K562 (cell line): ENCODE data around the gene CXCL13. TPM values are rescaled to one million over a fixed set of nuclear protein-coding genes. Genes with fewer than 3 reads are reported as not detected.

Source experiments
- ESRRA ChIP-seq: fragments of 450-650 bp; IDR thresholded peaks from 2 replicates; pipeline ENCODE4 v1.6.1; 2014; ENCODE audit warnings: low read depth, mild to moderate bottlenecking, moderate library complexity, borderline replicate concordance
- FOSL1 ChIP-seq: fragments of 200-800 bp; sonication (Bioruptor generic); conservative IDR thresholded peaks from 2 replicates; pipeline ENCODE4 v1.6.1; 2016; ENCODE audit warnings: missing genetic modification characterization, missing compliant biosample characterization
- FOXP4 ChIP-seq: sonication (generic); formaldehyde crosslinking; IDR thresholded peaks from 2 replicates; pipeline ENCODE4 v1.8.0; 2022; ENCODE audit warnings: mild to moderate bottlenecking, missing genetic modification reagents, borderline replicate concordance
- GABPB2 ChIP-seq: fragments of 250-450 bp; sonication (Bioruptor Pico); conservative IDR thresholded peaks from 2 replicates; pipeline ENCODE4 v1.5.1; 2021; ENCODE audit warnings: mild to moderate bottlenecking
- MAZ ChIP-seq, 2 experiments: fragments of 450-650 bp in 1 of 2; sonication (generic) in 1 of 2; formaldehyde crosslinking; IDR thresholded peaks in 1 of 2; conservative IDR thresholded peaks in 1 of 2; 2 replicates each; pipeline versions ENCODE4 v1.4.0 to v1.5.0; 2020; ENCODE audit warnings: mild to moderate bottlenecking in 1 of 2, missing genetic modification reagents in 1 of 2
- SIN3A ChIP-seq, 2 experiments: fragments of 150-350 bp in 1 of 2; IDR thresholded peaks; 2 replicates each; pipeline ENCODE4 v1.6.1; 2011 to 2016; ENCODE audit warnings: borderline replicate concordance in 2 of 2, low read depth in 2 of 2, low read length in 2 of 2, mild to moderate bottlenecking in 2 of 2, moderate library complexity in 2 of 2; ENCODE audit not compliant: control insufficient read depth in 1 of 2
- TRIM28 ChIP-seq: fragments of 450-650 bp; IDR thresholded peaks from 2 replicates; pipeline ENCODE4 v1.6.1; 2017
- XRCC3 ChIP-seq: fragments of 450-650 bp; IDR thresholded peaks from 2 replicates; pipeline ENCODE4 v1.6.1; 2017; ENCODE audit warnings: mild to moderate bottlenecking, moderate library complexity
- XRCC4 ChIP-seq: IDR thresholded peaks from one replicate; pipeline ENCODE4 v1.6.1; 2011; ENCODE audit not compliant: insufficient read depth, insufficient read length; ENCODE audit errors: extremely low read depth
- polyA plus RNA-seq, 8 experiments: library from polyadenylated mRNA; depleted of rRNA in 4 of 8; stranded (reverse) in 5 of 8; unstranded in 3 of 8; fragments of >200 nt; fragmentation: Nextera tagmentation in 2 of 8; fragmentation: Illumina TruSeq in 1 of 8; extraction: Ambion mirVana in 2 of 8; extraction: Trizol in 1 of 8; gene quantifications; 2 replicates each; pipeline versions ENCODE4 v1.2.1 to v1.2.3, GENCODE V29; 2011 to 2014; ENCODE audit warnings: inconsistent platforms in 1 of 8, missing spikeins in 1 of 8
- total RNA-seq, 7 experiments: library from RNA; depleted of rRNA in 6 of 7; stranded (reverse); fragments of >200 nt in 6 of 7; fragmentation: Illumina TruSeq in 2 of 7; extraction: Trizol in 2 of 7; gene quantifications; 2 replicates each; pipeline versions ENCODE4 v1.2.1 to v1.2.3, GENCODE V29; 2011 to 2021; ENCODE audit warnings: low replicate concordance in 1 of 7
- TF ChIP-seq, protein P1 (sequence below): fragments of 200-400 bp; formaldehyde crosslinking; IDR thresholded peaks from 2 replicates; pipeline ENCODE4 v1.6.1; 2017; ENCODE audit warnings: mild to moderate bottlenecking, low read depth, low read length, moderate library complexity
- TF ChIP-seq, protein P2 (sequence below): sonication (generic); formaldehyde crosslinking; IDR thresholded peaks from 2 replicates; pipeline ENCODE4 v1.8.0; 2022; ENCODE audit warnings: missing genetic modification reagents, mild to moderate bottlenecking, borderline replicate concordance
- TF ChIP-seq, protein P3 (sequence below), 2 experiments: IDR thresholded peaks in 1 of 2; conservative IDR thresholded peaks in 1 of 2; 2 replicates each; pipeline ENCODE4 v1.6.1; 2016; ENCODE audit warnings: low read depth in 2 of 2, mild to moderate bottlenecking in 1 of 2, missing compliant biosample characterization in 1 of 2, missing genetic modification characterization in 1 of 2, moderate library complexity in 1 of 2
- TF ChIP-seq, protein P4 (sequence below): fragments of 450-650 bp; IDR thresholded peaks from 2 replicates; pipeline ENCODE4 v1.6.1; 2018; ENCODE audit warnings: mild to moderate bottlenecking, low read depth; ENCODE audit not compliant: partially characterized antibody
- TF ChIP-seq, protein P5 (sequence below), 2 experiments: fragments of 200-800 bp in 1 of 2; sonication (Bioruptor generic) in 1 of 2; sonication (generic) in 1 of 2; formaldehyde crosslinking in 1 of 2; IDR thresholded peaks in 1 of 2; conservative IDR thresholded peaks in 1 of 2; 2 replicates each; pipeline versions ENCODE4 v1.5.0 to v1.6.1; 2016 to 2020; ENCODE audit warnings: missing compliant biosample characterization in 1 of 2, missing genetic modification characterization in 1 of 2, missing genetic modification reagents in 1 of 2

CXCL13 gene
- total and polyA plus RNA-seq, 9 of the 15 experiments (the other 6 are each of a cell fraction or from before 2014, with no cell fraction given), result not detected

- TF ChIP-seq FOXP4 (CRISPR knock-in tag) (no peak), XRCC3 (no peak), XRCC4 (no peak), GABPB2 (CRISPR knock-in tag) (no peak), SIN3A (IDR thresholded peaks at IDR 0.05; ENCODE audit: borderline replicate concordance in 2 of 2, control insufficient read depth in 1 of 2, low read depth in 2 of 2, low read length in 2 of 2) (no peak), ESRRA (no peak), FOSL1 (tag) (no peak), MAZ (CRISPR knock-in tag; conservative IDR thresholded peaks at IDR 0.05 in 1 of 2, IDR thresholded peaks at IDR 0.05 in 1 of 2) (no peak), TRIM28 (no peak)
- TF ChIP-seq, protein P1, sequence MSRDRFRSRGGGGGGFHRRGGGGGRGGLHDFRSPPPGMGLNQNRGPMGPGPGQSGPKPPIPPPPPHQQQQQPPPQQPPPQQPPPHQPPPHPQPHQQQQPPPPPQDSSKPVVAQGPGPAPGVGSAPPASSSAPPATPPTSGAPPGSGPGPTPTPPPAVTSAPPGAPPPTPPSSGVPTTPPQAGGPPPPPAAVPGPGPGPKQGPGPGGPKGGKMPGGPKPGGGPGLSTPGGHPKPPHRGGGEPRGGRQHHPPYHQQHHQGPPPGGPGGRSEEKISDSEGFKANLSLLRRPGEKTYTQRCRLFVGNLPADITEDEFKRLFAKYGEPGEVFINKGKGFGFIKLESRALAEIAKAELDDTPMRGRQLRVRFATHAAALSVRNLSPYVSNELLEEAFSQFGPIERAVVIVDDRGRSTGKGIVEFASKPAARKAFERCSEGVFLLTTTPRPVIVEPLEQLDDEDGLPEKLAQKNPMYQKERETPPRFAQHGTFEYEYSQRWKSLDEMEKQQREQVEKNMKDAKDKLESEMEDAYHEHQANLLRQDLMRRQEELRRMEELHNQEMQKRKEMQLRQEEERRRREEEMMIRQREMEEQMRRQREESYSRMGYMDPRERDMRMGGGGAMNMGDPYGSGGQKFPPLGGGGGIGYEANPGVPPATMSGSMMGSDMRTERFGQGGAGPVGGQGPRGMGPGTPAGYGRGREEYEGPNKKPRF, result no peak
- TF ChIP-seq, protein P2, sequence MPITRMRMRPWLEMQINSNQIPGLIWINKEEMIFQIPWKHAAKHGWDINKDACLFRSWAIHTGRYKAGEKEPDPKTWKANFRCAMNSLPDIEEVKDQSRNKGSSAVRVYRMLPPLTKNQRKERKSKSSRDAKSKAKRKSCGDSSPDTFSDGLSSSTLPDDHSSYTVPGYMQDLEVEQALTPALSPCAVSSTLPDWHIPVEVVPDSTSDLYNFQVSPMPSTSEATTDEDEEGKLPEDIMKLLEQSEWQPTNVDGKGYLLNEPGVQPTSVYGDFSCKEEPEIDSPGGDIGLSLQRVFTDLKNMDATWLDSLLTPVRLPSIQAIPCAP, result no peak
- TF ChIP-seq, protein P3, sequence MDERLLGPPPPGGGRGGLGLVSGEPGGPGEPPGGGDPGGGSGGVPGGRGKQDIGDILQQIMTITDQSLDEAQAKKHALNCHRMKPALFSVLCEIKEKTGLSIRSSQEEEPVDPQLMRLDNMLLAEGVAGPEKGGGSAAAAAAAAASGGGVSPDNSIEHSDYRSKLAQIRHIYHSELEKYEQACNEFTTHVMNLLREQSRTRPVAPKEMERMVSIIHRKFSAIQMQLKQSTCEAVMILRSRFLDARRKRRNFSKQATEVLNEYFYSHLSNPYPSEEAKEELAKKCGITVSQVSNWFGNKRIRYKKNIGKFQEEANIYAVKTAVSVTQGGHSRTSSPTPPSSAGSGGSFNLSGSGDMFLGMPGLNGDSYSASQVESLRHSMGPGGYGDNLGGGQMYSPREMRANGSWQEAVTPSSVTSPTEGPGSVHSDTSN (CRISPR knock-in tag; IDR thresholded peaks at IDR 0.05; ENCODE audit: low read depth), result no peak
- TF ChIP-seq, protein P3 (tag; conservative IDR thresholded peaks at IDR 0.05; ENCODE audit: low read depth), result no peak
- TF ChIP-seq, protein P4, sequence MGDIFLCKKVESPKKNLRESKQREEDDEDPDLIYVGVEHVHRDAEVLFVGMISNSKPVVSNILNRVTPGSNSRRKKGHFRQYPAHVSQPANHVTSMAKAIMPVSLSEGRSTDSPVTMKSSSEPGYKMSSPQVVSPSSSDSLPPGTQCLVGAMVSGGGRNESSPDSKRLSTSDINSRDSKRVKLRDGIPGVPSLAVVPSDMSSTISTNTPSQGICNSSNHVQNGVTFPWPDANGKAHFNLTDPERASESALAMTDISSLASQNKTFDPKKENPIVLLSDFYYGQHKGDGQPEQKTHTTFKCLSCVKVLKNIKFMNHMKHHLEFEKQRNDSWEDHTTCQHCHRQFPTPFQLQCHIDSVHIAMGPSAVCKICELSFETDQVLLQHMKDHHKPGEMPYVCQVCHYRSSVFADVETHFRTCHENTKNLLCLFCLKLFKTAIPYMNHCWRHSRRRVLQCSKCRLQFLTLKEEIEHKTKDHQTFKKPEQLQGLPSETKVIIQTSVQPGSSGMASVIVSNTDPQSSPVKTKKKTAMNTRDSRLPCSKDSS, result no peak
- TF ChIP-seq, protein P5, sequence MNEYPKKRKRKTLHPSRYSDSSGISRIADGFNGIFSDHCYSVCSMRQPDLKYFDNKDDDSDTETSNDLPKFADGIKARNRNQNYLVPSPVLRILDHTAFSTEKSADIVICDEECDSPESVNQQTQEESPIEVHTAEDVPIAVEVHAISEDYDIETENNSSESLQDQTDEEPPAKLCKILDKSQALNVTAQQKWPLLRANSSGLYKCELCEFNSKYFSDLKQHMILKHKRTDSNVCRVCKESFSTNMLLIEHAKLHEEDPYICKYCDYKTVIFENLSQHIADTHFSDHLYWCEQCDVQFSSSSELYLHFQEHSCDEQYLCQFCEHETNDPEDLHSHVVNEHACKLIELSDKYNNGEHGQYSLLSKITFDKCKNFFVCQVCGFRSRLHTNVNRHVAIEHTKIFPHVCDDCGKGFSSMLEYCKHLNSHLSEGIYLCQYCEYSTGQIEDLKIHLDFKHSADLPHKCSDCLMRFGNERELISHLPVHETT (CRISPR knock-in tag; conservative IDR thresholded peaks at IDR 0.05 in 1 of 2, IDR thresholded peaks at IDR 0.05 in 1 of 2), result no peak
These were observed 28.6 kb downstream of the CXCL13 start (continued) for GRCh38 chr4:77634132-77634785.
